ENCODE measurements around the gene SLC39A10.
"Not testable (repeated sequence)": the region's sequence is repeated elsewhere in the genome, so short reads cannot be mapped to it uniquely, and the experiment has no call there.

SLC39A10 gene

DNA sequence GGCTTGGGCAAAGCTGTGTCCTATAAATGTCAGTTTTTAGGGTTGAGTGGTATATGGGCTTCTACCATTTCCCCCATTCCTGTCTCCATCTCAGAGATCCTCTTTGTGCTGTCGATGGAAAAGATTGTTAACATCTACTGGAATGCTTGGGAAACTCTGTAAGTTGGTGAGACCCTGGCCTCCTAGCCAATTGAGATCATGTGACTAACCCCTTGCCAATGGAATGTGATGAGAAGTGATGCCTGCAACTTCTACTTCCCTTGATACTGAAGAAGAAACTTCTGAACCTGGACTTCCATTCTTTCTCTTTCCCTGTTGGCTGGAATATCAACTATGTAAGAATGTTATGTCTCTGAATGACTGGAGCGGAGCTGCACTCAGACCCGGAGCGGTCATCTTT lies 14.5 kb downstream of the SLC39A10 start:
- no peak for DNase-seq (ENCODE audit: low read depth in 2 of 2)

DNA sequence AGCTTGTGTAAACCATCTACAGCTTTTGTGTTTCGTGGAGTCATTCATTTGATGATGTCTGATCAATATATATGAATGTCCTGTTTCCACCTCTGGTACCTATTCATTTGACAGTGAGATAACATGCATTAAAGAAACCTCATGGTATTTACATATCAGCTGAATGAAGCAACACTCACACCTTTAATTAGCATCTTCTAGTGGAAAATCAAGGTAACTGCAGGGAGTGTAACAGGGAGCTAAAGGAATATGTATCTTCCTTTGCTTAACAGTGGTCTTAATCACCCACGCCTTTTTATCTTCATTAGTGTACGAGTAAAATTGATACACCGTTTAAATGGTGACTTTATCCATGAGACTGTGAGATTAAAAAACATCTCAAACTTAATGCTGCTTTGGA lies 15.6 kb downstream of the SLC39A10 start:
- DNase-seq (ENCODE audit: low read depth in 2 of 2): no peak

- DNase-seq (ENCODE audit: low read depth in 2 of 2): no peak
These were observed 17.6 kb downstream of the SLC39A10 start for GRCh38 chr2:195674491-195675221.

GRCh38 chr2:195675783-195676427 lies 18.9 kb downstream of the SLC39A10 start:
- DNase-seq (ENCODE audit: low read depth in 2 of 2): no peak

DNA sequence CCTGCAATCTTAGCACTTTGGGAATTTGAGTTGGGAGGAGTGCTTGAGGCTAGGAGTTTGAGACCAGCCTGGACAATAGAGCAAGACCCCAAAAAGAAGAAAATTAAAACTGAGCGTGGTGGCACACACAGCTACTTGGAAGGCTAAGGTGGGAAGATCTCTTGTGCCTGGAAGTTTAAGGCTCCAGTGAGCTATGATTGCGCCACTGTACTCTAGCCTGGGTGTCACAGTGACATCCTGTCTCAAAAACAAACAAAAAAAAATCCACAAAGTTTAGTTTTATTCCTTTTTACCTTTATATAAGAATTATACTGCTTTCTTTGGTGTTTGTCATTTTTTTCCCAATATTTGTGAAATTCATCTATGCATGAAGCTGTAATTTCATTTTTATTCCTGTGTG lies 20.3 kb downstream of the SLC39A10 start:
- no peak for DNase-seq (ENCODE audit: low read depth in 2 of 2)

- DNase-seq (ENCODE audit: low read depth in 2 of 2): no peak
These were observed 20.9 kb downstream of the SLC39A10 start for GRCh38 chr2:195677884-195678283.

DNA sequence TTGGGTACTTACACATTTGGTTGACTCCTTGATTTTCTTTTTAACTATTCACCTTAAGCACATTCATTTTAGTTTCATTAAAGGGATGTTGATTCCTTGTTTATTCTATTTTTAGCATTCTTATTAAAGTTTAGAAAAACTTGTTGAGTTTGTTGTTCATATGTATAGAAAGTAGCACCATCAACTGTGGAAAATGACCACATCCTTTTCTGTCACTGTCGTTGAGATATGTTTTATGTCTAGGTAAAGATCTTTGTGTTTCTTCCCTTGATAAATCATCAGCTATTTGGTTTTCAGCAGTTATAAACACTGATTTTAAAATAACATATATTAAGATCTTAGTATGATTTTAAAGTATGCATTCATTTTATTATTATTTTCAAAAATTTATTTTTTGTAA lies 25.1 kb downstream of the SLC39A10 start:
- DNase-seq (ENCODE audit: low read depth in 2 of 2): no peak

- no peak for DNase-seq (ENCODE audit: low read depth in 2 of 2)
These were observed 26.1 kb downstream of the SLC39A10 start for GRCh38 chr2:195683174-195683573.

DNA sequence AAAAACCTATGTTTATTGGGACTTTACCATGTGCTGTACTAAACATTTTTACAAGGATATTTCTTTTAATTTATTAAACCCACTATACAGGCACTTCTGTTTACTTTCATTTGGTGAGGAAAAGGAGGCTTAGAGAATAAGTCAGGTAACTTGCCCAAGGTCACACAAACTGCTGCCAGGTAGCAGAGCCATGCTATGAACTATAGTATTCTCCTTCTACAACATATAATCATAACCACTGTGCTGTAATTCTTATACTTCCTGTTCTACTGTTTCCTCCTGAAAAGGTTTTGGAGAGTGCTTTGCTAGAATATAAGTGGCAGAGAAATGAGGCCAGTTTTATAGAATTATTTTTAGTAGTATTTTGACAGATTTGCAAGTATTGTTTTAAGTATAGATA lies 29.5 kb downstream of the SLC39A10 start:
- no peak for DNase-seq (ENCODE audit: low read depth in 2 of 2)

GRCh38 chr2:195687320-195688086 lies 30.5 kb downstream of the SLC39A10 start:
- DNase-seq (ENCODE audit: low read depth in 2 of 2): no peak

- not testable (repeated sequence) for DNase-seq (ENCODE audit: low read depth in 2 of 2)
These were observed 35.5 kb downstream of the SLC39A10 start for GRCh38 chr2:195692531-195692930.

- no peak for DNase-seq (ENCODE audit: low read depth in 2 of 2)
These were observed 37.5 kb downstream of the SLC39A10 start for GRCh38 chr2:195694553-195694952.

DNA sequence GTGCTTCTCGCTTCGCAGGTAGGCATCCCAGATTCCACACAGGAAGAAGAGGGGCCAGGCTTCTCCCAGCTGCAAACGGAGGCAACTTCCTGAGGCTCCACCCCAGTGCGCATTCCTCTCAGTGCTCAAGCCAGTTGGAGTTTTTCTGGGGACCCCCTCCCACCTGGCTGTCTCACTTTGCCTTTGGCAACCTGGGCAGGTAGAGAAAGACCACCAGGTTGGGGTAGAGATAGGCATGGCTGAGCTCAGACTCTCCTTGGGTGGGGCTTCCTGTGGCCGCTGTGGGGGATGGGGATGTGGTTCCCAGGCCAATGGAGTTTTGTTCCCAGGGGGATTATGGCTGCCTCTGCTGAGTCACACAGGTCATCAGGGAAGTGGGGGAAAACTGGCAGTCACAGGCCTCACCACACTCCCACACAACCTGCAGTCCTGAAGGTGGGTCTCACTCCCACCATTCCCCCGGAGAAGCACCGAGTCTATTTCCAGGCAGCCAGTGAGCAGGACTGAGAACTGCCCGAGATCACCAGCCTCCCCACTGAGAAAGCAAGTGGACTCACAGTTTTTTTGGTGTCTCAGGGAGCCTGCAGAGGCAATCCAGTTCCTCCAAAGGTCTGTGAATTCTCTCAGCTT lies 38.1 kb downstream of the SLC39A10 start:
- no peak for DNase-seq (ENCODE audit: low read depth in 2 of 2)

DNA sequence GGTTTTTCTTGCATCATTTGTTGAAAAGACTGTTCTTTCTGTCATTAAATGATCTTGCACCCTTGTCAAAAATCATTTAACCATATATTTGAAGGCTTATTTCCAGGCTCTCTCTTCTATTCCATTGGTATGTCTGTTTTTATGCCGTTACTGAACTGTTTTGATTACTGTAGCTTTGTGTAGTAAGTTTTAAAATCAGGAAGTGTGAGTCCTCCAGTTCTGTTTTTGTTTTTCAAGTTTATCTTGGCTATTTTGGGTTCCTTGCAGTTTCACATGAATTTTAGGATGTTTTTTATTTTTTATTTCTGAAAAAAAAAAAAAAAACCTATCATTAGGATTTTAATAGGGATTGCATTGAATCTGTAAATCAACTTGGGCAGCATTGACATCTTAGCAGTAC lies 39.0 kb downstream of the SLC39A10 start:
- no peak for DNase-seq (ENCODE audit: low read depth in 2 of 2)

DNA sequence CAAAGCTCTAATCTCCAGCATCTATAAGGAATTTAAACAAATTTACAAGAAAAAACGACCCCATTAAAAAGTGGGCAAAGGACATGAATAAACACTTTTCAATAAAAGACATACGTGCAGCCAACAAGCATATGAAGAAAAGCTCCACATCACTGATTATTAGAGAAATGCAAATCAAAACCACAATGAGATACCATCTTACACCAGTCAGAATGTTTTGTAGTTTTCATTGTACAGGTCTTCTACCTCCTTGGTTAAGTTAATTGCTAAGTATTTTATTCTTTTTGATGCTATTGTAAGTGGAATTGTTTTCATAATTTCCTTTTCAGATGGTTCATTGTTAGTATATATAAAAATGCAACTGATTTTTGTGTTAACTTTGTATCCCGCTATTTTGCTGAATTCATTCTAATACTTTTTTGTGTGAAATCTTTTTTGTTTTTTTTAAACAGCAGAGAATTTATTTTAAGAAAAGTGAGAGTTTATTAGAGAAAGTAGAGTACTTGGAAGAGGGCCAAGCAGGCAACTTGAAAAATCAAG lies 40.7 kb downstream of the SLC39A10 start:
- no peak for DNase-seq (ENCODE audit: low read depth in 2 of 2)

- DNase-seq (ENCODE audit: low read depth in 2 of 2): no peak
These were observed 43.5 kb downstream of the SLC39A10 start for GRCh38 chr2:195700480-195700879.

GRCh38 chr2:195706161-195706900 lies 49.3 kb downstream of the SLC39A10 start:
- peak in 1 of 2 experiments; percentile 5 for DNase-seq (ENCODE audit: low read depth in 2 of 2)

DNA sequence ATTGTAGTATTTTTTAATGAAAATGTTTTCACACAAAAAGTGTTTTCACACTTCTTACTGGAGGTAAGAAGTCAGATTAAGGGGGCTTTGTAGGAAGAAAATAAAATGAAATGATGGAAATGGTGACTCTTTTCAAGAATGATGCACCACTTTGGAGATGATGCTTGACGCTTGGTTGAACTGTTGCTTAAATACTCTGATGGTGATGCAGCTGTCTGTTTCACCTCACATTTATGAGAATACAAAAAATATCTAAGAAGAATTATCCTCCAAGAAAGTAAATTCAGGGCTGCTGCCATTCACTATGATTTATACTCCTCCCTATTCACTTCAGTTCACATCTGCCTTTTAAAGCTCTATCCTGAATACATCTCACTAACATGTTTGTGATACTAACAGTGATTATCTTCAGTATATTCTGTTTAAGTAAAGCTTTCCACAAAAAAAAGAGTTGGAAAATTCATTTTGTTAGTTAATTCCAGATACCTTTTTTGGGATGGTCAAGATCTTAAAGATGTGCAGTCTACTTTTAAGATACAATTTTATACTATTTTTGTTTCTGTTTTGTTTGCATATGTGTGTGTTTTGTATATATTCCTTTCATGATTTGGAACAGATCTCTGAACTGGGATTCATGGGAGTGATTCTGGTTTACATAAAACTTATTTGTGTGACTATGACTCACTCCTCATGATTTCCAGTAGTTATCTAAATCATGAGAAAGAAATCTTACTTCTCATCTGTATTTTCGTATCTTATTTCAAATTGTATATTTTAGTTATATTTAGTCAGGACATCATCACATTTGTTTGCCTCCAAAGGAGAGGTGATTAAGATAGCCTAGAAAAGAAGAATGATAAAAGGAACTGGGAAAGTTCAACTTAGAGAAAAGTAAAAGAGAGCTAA lies 53.1 kb downstream of the SLC39A10 start:
- DNase-seq (ENCODE audit: low read depth in 2 of 2): peak in 1 of 2 experiments; percentile 31

GRCh38 chr2:195711478-195711877 lies 54.5 kb downstream of the SLC39A10 start:
- DNase-seq (ENCODE audit: low read depth in 2 of 2): no peak

DNA sequence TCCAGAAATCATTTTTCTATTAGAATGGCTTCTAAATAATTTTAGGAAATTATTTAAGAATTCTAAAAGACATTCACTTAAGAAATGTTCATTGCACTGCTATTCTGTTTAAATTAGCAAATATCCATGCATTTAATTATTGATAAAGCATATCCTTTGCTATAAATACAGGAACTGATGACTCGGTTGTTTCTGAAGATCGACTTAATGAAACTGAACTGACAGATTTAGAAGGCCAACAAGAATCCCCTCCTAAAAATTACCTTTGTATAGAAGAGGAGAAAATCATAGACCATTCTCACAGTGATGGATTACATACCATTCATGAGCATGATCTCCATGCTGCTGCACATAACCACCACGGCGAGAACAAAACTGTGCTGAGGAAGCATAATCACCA lies 59.4 kb downstream of the SLC39A10 start:
- DNase-seq (ENCODE audit: low read depth in 2 of 2): no peak
